Measurements from ENCODE around the gene CES1.

The CES1 gene

DNA sequence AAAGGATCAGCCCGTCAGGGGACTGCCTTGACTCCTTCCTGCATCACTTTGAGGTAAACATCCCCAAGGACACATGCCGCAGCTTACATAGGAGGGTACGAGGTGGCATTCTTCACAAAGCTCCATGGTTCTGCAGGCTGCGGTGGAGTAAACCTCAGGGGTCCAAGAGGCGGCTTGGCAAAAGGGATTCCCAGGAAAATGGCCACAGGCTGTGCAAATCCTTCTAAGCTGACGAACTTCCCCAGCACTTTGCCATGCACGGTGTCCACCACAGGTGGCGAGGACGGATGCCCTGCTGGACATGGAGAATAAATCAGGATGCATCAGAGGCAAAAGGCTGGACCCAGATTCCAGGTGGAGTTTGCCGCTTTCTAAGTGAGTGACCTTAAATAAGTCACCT is 4.2 kb downstream of the CES1 start:
- no peaks in the 10 kb centered on the region for H3K9me2 ChIP-seq (replicated peaks; ENCODE audit: control insufficient read depth, low read length)
- H3K4me3 ChIP-seq (ENCODE audit: low read length), result no peak overlapping the region
- H4K20me1 ChIP-seq (ENCODE audit: control insufficient read depth, insufficient read depth, low read depth, low read length), result no peaks in the 10 kb centered on the region
- no peaks in the 10 kb centered on the region for H3K4me1 ChIP-seq (ENCODE audit: control insufficient read depth, low read length)
- no peaks in the 10 kb centered on the region for H3K36me3 ChIP-seq (ENCODE audit: control insufficient read depth, low read length)
- TF ChIP-seq EZH2phosphoT487 (IDR thresholded peaks at IDR 0.05; ENCODE audit: borderline replicate concordance, low read length) (no peak), CTCF (IDR thresholded peaks at IDR 0.05; ENCODE audit: low read depth, low read length, poor library complexity, severe bottlenecking) (no peak)
- no peaks in the 10 kb centered on the region for H3K9me3 ChIP-seq (ENCODE audit: control insufficient read depth, insufficient read depth, low read length)
- H3F3A ChIP-seq (ENCODE audit: control insufficient read depth, insufficient read depth), result no peaks in the 10 kb centered on the region
- H3K27ac ChIP-seq (ENCODE audit: low read depth, low read length), result no peak overlapping the region
- no peak overlapping the region for H3K4me2 ChIP-seq (ENCODE audit: low read length)
- H3K27me3 ChIP-seq (ENCODE audit: control insufficient read depth, low read length), result no peaks in the 10 kb centered on the region
- H3K79me2 ChIP-seq (ENCODE audit: control insufficient read depth, low read length), result no peaks in the 10 kb centered on the region

DNA sequence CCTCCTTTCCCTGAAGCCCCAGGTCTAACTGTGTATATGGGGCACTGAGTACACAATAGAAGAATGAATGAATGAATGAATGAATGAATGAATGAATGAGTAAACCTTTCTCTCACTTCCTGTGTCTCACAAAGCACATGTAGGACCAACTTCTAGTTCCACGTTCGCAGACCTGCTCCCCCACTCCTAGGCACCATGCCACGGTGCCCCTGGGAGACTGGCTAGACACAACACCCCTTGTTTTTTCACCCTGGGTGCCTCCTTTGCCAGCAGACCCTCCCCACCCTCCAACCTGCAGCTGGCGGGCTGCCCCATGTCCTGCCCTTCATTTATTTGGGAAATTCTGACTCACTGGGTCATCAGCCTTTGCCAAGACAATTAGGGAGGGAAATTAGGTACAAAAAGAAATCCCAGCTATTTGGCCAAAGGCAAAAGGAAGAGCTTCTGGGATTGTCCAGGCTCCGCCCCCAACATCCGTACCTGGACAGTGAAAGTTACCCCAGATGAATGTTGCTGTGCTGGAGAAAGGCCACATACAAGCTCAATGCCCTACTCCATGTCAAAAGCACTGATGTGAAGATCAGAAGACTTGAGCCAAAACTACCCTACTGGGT is 7.7 kb downstream of the CES1 start:
- TF ChIP-seq CTCF (IDR thresholded peaks at IDR 0.05; ENCODE audit: low read depth, low read length, poor library complexity, severe bottlenecking) (no peak), EZH2phosphoT487 (IDR thresholded peaks at IDR 0.05; ENCODE audit: borderline replicate concordance, low read length) (no peak)
- Histone ChIP-seq H3K4me2 (ENCODE audit: low read length) (no peak overlapping the region), H3K36me3 (ENCODE audit: control insufficient read depth, low read length) (no peaks in the 10 kb centered on the region), H3K9me2 (replicated peaks; ENCODE audit: control insufficient read depth, low read length) (no peaks in the 10 kb centered on the region), H3K79me2 (ENCODE audit: control insufficient read depth, low read length) (no peaks in the 10 kb centered on the region), H4K20me1 (ENCODE audit: control insufficient read depth, insufficient read depth, low read depth, low read length) (no peaks in the 10 kb centered on the region), H3K4me1 (ENCODE audit: control insufficient read depth, low read length) (no peaks in the 10 kb centered on the region), H3K27ac (ENCODE audit: low read depth, low read length) (no peak overlapping the region), H3K4me3 (ENCODE audit: low read length) (no peak overlapping the region), H3K27me3 (ENCODE audit: control insufficient read depth, low read length) (no peaks in the 10 kb centered on the region), H3F3A (ENCODE audit: control insufficient read depth, insufficient read depth) (no peaks in the 10 kb centered on the region), H3K9me3 (ENCODE audit: control insufficient read depth, insufficient read depth, low read length) (no peaks in the 10 kb centered on the region)

DNA sequence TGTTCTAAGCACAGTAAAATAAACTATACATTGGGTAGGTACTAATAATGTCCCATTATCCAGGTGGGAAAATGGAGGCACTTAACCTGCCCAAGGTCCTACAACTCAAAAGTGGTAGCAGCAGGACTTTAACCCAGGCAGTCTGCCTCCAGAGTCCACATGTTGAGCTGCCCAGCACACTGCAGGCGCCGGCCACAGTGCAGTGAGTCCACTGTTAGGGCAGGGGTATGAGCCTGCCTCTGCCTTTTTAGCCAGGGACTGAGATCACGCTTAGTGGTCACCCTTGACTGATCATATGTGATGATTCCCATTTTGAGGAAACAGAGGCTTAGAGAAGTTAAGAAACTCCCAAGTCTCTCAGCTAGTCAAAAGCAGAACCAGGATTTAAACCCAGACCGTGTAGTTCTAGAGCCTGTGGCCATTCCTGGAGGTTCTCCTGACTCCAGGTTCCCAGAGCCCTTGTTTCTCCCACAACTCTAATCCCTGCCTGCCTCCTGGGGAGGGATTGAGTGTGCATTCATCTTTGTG is 8.4 kb downstream of the CES1 start:
- H3F3A ChIP-seq (ENCODE audit: control insufficient read depth, insufficient read depth), result no peaks in the 10 kb centered on the region
- no peaks in the 10 kb centered on the region for H3K27me3 ChIP-seq (ENCODE audit: control insufficient read depth, low read length)
- H3K4me1 ChIP-seq (ENCODE audit: control insufficient read depth, low read length), result no peaks in the 10 kb centered on the region
- no peaks in the 10 kb centered on the region for H3K79me2 ChIP-seq (ENCODE audit: control insufficient read depth, low read length)
- H3K4me3 ChIP-seq (ENCODE audit: low read length), result no peak overlapping the region
- TF ChIP-seq CTCF (IDR thresholded peaks at IDR 0.05; ENCODE audit: low read depth, low read length, poor library complexity, severe bottlenecking) (no peak), EZH2phosphoT487 (IDR thresholded peaks at IDR 0.05; ENCODE audit: borderline replicate concordance, low read length) (no peak)
- no peaks in the 10 kb centered on the region for H3K9me3 ChIP-seq (ENCODE audit: control insufficient read depth, insufficient read depth, low read length)
- no peaks in the 10 kb centered on the region for H4K20me1 ChIP-seq (ENCODE audit: control insufficient read depth, insufficient read depth, low read depth, low read length)
- H3K4me2 ChIP-seq (ENCODE audit: low read length), result no peak overlapping the region
- no peaks in the 10 kb centered on the region for H3K36me3 ChIP-seq (ENCODE audit: control insufficient read depth, low read length)
- H3K27ac ChIP-seq (ENCODE audit: low read depth, low read length), result no peak overlapping the region
- H3K9me2 ChIP-seq (replicated peaks; ENCODE audit: control insufficient read depth, low read length), result no peaks in the 10 kb centered on the region
